Suprapubic skin (tissue), 4 donors: Measurements from ENCODE around the gene USP35. TPM values are rescaled to one million over a fixed set of nuclear protein-coding genes. Genes with fewer than 3 reads are reported as not detected.

Experiments
- DNase-seq, 2 donors: peaks; one replicate each; pipeline ENCODE4 v3.0.0-alpha.2; 2019; ENCODE audit warnings: low spot score in 2 of 2
- H3K27ac ChIP-seq: fragments of 200-600 bp; sonication (generic); one replicate; pipeline ENCODE4 v1.5.1; 2019
- H3K27me3 ChIP-seq: fragments of 200-600 bp; sonication (generic); one replicate; pipeline ENCODE4 v1.5.1; 2019
- H3K36me3 ChIP-seq: fragments of 200-600 bp; sonication (generic); one replicate; pipeline ENCODE4 v1.5.1; 2019
- H3K4me1 ChIP-seq: fragments of 200-600 bp; sonication (generic); one replicate; pipeline ENCODE4 v1.5.1; 2019
- H3K4me3 ChIP-seq: fragments of 200-600 bp; sonication (generic); one replicate; pipeline ENCODE4 v1.5.1; 2019; ENCODE audit warnings: mild to moderate bottlenecking
- H3K9me3 ChIP-seq: fragments of 200-600 bp; sonication (generic); one replicate; pipeline ENCODE4 v1.5.1; 2019
- EP300 ChIP-seq: sonication (generic); formaldehyde crosslinking; IDR thresholded peaks from one replicate; pipeline ENCODE4 v1.6.1; 2017; ENCODE audit warnings: antibody characterized with exemption
- POLR2A ChIP-seq, 2 donors: fragments of 450-650 bp; IDR thresholded peaks; one replicate each; pipeline ENCODE4 v1.6.1; 2017; ENCODE audit warnings: antibody characterized with exemption in 2 of 2, mild to moderate bottlenecking in 2 of 2, moderate library complexity in 2 of 2
- POLR2AphosphoS5 ChIP-seq, 3 donors: sonication (generic); formaldehyde crosslinking; IDR thresholded peaks; one replicate each; pipeline ENCODE4 v1.6.1; 2017; ENCODE audit warnings: antibody characterized with exemption in 3 of 3
- WGBS: methylation state at CpG from one replicate; pipeline ENCODE4 v1.1.5; 2018; 5-methylcytosine and 5-hydroxymethylcytosine counted together
- total RNA-seq, 4 donors: library from RNA; depleted of rRNA; stranded (reverse); fragments of >200 nt; gene quantifications; one replicate each; pipeline ENCODE4 v1.1.0, GENCODE V29; 2016
- TF ChIP-seq, protein P1 (sequence below), 2 donors: fragments of 200-600 bp in 1 of 2; fragments of 450-650 bp in 1 of 2; sonication (generic) in 1 of 2; IDR thresholded peaks; one replicate each; pipeline ENCODE4 v1.5.1; 2016 to 2019; ENCODE audit warnings: antibody characterized with exemption in 2 of 2, mild to moderate bottlenecking in 1 of 2, moderate library complexity in 1 of 2

USP35 gene
- total RNA-seq, 4 donors from 2014 or later = 2.3 to 9.6 (median 5.6) TPM

DNA sequence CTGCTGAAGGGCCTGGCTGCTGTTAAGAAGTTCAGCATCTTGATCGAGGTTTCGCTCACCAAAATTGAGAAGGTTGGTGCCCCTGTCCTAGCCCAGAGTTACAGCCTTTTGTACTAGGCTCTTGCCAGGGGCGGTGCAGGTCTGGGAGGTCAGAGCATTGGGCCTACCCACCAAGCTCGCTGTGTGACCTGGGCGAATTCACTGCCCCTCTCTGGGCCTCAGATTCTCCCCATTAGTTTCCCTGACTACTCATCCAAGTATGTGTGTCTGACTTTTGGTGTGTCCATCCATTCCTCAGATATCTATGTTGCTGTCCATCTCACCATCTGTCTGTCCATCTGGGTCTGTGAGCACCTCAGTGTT is 10.9 kb downstream of the USP35 start:
- 93% methylated on average over 2 of the region's 5 CpGs for WGBS
- peaks cover 2% of the 10 kb centered on the region for H3K4me1 ChIP-seq
- H3K4me3 ChIP-seq = no peak overlapping the region
- H3K27ac ChIP-seq = no peak overlapping the region
- H3K27me3 ChIP-seq = no peaks in the 10 kb centered on the region
- no peak for TF ChIP-seq POLR2A (IDR thresholded peaks at IDR 0.05)
- no peak for TF ChIP-seq EP300
- TF ChIP-seq POLR2AphosphoS5 (IDR thresholded peaks at IDR 0.05) = no peak
- TF ChIP-seq, protein P1, sequence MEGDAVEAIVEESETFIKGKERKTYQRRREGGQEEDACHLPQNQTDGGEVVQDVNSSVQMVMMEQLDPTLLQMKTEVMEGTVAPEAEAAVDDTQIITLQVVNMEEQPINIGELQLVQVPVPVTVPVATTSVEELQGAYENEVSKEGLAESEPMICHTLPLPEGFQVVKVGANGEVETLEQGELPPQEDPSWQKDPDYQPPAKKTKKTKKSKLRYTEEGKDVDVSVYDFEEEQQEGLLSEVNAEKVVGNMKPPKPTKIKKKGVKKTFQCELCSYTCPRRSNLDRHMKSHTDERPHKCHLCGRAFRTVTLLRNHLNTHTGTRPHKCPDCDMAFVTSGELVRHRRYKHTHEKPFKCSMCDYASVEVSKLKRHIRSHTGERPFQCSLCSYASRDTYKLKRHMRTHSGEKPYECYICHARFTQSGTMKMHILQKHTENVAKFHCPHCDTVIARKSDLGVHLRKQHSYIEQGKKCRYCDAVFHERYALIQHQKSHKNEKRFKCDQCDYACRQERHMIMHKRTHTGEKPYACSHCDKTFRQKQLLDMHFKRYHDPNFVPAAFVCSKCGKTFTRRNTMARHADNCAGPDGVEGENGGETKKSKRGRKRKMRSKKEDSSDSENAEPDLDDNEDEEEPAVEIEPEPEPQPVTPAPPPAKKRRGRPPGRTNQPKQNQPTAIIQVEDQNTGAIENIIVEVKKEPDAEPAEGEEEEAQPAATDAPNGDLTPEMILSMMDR (IDR thresholded peaks at IDR 0.05) = no peak
- no peaks in the 10 kb centered on the region for H3K9me3 ChIP-seq
- no peak for DNase-seq
- peaks cover 15% of the 10 kb centered on the region for H3K36me3 ChIP-seq

DNA sequence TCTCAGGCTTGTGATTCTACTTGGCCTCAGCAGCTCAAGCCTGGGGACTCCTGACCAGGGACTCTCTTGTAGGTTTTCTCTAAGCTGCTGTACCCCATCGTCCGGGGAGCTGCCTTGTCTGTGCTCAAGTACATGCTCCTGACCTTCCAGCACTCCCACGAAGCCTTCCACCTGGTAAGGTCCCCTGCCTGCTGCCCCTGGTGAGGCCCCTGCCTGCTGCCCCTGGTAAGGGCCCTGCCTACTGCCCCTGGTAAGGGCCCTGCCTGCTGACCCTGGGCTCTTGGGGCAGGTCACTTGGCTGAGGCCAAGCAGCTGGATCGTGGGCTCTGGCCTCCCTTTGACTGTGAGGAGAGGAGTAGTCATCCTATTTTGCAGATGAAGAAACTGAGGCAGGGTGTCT is 11.3 kb downstream of the USP35 start:
- Histone ChIP-seq H3K9me3 (no peaks in the 10 kb centered on the region), H3K36me3 (peaks cover 15% of the 10 kb centered on the region), H3K27ac (no peak overlapping the region), H3K4me3 (no peak overlapping the region), H3K27me3 (no peaks in the 10 kb centered on the region), H3K4me1 (peaks cover 2% of the 10 kb centered on the region)
- DNase-seq = no peak
- TF ChIP-seq POLR2AphosphoS5 (IDR thresholded peaks at IDR 0.05) (no peak), EP300 (no peak), POLR2A (IDR thresholded peaks at IDR 0.05) (no peak)
- TF ChIP-seq, protein P1 (IDR thresholded peaks at IDR 0.05) = no peak
- WGBS = 93% methylated on average over 3 of the region's 4 CpGs

DNA sequence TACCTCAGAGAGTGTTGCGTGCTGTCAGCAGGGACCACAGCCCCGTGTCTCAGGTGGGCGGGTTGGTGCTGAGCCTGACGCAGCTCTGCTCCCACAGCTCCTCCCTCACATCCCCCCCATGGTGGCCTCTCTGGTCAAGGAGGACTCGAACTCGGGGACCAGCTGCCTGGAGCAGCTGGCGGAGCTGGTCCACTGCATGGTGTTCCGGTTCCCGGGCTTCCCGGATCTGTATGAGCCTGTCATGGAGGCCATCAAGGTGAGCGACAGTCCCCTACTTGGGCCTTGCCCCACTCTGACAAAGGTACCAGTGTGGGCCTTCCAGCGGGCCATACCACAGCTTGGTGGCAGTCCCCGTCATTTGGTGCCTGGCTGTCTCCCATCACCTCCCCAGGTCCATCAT is 11.8 kb downstream of the USP35 start:
- Histone ChIP-seq H3K4me3 (no peak overlapping the region), H3K4me1 (peaks cover 2% of the 10 kb centered on the region), H3K36me3 (peaks cover 15% of the 10 kb centered on the region), H3K27me3 (no peaks in the 10 kb centered on the region), H3K9me3 (no peaks in the 10 kb centered on the region), H3K27ac (no peak overlapping the region)
- no peak for DNase-seq
- WGBS = 100% methylated on average over 1 of the region's 13 CpGs
- TF ChIP-seq, protein P1 (IDR thresholded peaks at IDR 0.05) = no peak
- no peak for TF ChIP-seq POLR2A (IDR thresholded peaks at IDR 0.05)
- no peak for TF ChIP-seq POLR2AphosphoS5 (IDR thresholded peaks at IDR 0.05)
- no peak for TF ChIP-seq EP300

DNA sequence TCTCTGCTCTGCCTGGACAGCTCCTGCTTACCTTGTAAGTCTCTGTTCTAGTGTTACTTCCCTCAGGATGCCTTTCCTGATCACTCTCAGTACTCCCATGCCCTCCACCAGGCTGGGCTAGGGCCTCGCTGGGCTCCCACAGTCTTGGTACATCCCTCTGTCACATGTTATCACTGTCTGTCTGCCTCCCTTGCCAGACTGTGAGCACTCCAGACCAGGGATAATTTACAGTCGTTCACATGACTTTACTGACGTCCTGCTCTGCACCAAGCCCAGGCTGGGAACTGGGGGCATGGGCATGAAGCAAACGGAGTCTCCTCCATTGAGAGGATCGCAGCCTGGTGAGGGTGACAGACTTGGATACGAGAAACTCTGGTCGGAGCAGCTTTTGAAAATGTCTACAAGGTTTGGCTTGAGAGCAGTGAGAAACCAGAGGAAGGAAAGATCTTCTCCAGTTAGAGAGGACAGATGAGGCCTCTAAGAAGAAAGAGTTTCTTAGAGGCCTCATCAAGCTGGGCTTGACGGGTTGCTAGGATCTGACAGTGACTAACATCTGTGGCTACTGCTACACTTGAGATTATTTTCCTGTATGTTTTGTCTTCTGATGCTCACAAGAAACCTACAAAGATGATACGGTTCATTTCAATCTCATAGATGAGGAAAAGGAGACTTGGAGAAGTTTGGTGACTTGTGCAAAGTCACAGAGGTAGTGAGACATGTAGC is 12.5 kb downstream of the USP35 start:
- TF ChIP-seq, protein P1 (IDR thresholded peaks at IDR 0.05) = no peak
- TF ChIP-seq EP300 = no peak
- no peak for TF ChIP-seq POLR2A (IDR thresholded peaks at IDR 0.05)
- TF ChIP-seq POLR2AphosphoS5 (IDR thresholded peaks at IDR 0.05) = no peak
- no peak overlapping the region for H3K4me3 ChIP-seq
- H3K27me3 ChIP-seq = no peaks in the 10 kb centered on the region
- 92% methylated on average over 9 of the region's 9 CpGs for WGBS
- no peak overlapping the region for H3K27ac ChIP-seq
- peaks cover 15% of the 10 kb centered on the region for H3K36me3 ChIP-seq
- no peaks in the 10 kb centered on the region for H3K9me3 ChIP-seq
- H3K4me1 ChIP-seq = peaks cover under 1% of the 10 kb centered on the region
- DNase-seq = no peak

DNA sequence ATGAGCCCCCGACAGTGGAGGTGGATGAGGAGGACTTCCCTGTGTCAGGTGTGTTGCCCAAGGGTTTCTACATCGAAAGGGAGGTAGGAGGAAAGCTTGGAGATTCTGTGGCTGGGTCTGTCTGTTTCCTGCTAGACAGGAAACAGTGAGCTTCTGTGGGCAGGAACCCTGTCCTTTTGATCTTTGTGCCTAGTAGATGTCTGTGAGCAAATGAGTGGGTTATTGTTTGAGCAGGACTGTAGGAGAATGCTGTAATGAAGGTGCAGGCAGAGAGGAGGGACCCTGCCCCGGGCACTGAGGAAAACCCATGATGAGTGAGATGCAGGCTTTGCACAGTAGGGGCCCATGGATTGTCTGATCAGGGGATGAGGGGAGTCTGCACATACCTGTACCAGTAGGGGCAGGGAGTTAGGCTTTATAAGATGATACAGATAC is 14.0 kb downstream of the USP35 start:
- no peaks in the 10 kb centered on the region for H3K4me1 ChIP-seq
- no peaks in the 10 kb centered on the region for H3K27me3 ChIP-seq
- H3K27ac ChIP-seq = no peak overlapping the region
- no peaks in the 10 kb centered on the region for H3K9me3 ChIP-seq
- no peak overlapping the region for H3K4me3 ChIP-seq
- no peak for DNase-seq
- H3K36me3 ChIP-seq = peaks cover 15% of the 10 kb centered on the region
- TF ChIP-seq EP300 = no peak
- TF ChIP-seq, protein P1 (IDR thresholded peaks at IDR 0.05) = no peak
- WGBS = 55% methylated on average over 3 of the region's 3 CpGs
